ENCODE measurements around the gene PTPRR. TPM values are rescaled to one million over a fixed set of nuclear protein-coding genes. Genes with fewer than 3 reads are reported as not detected.

The PTPRR gene
- polyA plus RNA-seq, 1 donor = 0.60 TPM

GRCh38 chr12:70605976-70606375 is 314.6 kb downstream of the PTPRR start:
- DNase-seq = no peak

DNA sequence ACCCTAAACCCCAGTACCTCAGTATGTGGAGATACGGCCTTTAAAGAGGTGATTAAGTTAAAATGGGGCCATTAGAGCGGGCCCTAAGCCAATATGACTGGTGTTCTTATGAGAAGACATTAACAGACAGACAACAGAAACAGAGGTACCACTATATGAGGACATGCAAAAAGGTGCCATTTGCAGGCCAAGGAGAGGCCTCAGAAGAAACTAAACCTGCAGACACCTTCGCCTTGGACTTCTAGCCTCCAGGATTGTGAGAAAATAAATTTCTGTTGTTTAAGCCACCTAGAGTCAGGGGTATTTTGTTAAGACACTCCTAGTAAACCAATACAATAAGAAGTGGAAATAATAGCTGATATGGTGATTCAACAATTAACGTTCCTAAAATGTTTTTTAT is 315.9 kb downstream of the PTPRR start:
- DNase-seq = no peak

DNA sequence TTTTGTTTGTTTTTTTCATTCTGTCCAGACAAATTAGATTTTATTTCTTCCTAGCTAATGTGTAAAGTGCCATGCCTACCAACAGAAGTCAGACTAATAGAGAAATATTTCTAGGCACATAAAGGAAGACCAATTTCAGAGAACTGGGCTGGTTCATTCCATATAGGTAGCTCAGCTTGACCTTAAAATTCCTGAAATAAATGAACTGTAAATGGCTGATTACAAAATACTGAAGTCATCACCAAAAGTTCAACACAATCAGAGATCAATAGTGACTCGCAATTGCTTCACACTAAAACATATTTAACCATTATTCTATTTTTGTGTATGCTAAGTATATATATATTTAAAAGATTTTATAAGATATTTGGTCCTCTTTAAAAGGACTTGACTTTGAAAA is 317.5 kb downstream of the PTPRR start:
- DNase-seq = no peak

GRCh38 chr12:70598467-70599193 is 321.9 kb downstream of the PTPRR start:
- no peak for DNase-seq

DNA sequence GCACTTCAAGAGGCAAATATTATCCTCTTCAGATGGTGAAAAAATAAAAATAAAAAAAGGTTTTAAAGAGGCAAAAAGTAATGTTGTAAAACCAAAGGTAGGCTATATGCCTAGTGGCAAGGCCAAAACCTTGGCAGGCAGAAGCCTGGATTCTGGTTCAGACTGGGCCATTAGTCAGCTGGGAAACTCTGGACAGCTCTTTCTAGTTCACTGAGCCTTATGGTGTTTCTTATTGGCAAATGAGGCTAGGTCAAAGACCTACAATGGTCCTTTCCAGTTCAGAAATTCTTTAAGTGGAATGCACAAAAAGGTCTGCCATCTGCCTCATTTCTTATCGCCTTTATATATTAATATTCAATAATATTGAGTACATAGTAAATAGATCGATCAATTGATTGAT is 327.9 kb downstream of the PTPRR start:
- no peak for DNase-seq

DNA sequence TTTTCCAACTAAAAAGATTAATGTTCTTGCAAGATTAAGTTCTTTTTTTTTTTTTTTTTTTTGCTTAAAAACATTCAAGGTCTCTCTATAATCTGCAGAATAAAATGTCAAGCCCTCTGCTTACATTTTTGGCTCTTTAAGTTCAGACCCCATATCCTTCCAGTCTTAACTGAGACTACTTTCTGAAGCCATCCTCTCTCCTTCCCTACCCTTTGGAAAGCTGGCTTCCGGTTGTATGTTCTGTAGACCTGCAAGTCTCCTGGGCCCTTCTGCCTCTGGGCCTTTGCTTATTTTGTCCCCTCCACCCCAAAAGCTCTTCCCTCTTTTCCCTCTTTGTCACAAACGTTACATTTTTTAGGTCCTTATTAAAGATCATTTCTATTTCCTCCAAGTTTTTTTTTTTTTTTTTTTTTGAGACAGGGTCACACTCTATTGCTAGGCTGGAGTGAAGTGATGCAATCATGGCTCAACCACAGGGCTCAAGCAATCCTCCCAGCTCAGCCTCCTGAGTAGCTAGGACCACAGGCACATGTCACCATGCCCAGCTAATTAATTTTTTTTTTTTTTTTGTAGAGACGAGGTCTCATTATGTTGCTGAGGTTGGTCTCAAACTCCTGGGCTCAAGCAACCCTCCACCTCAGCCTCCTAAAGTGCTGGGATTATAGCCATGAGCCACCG is 329.9 kb downstream of the PTPRR start:
- DNase-seq = no peak

DNA sequence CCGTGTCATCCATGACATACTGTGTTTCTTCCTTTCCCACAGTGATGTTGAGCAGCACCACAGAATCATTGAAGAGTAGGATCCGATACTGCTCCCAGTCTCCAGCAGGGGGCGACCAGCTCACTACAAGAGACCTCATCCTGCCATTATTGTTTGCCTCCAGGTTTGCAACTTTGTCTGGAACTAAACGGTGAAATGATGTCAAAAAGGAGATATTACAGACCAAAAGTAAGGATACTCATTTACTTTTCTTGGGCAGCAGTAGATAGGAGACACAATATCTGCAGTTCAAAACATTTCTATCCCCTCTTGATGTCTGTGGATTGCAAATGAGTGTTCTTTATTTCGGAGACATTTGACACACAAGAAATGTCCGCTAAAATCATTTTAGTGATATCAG is 330.5 kb downstream of the PTPRR start:
- DNase-seq = peak; percentile 54

Other genes starting within 250 kb of the PTPRR start
- 26.7 TPM for gene TSPAN8, start 237.3 kb upstream of the PTPRR start, polyA plus RNA-seq (ENCODE audit: insufficient read length)

Data from left kidney (tissue), 2 donors.